SU-DHL-6 (cell line): Measurements from ENCODE around the gene EML1.

Experiments
- CTCF ChIP-seq: fragments of 200-600 bp; sonication (generic); IDR thresholded peaks from one replicate; pipeline ENCODE4 v1.5.1; 2017; ENCODE audit warnings: antibody characterized with exemption, mild to moderate bottlenecking, low read length, moderate library complexity; ENCODE audit not compliant: insufficient read depth, poor library complexity, severe bottlenecking
- EZH2phosphoT487 ChIP-seq: fragments of 200-600 bp; sonication (generic), shearing (Covaris generic); conservative IDR thresholded peaks from 2 replicates; pipeline ENCODE4 v1.6.1; 2018; ENCODE audit warnings: mild to moderate bottlenecking, antibody characterized with exemption, low read length, moderate library complexity, mixed read lengths

DNA sequence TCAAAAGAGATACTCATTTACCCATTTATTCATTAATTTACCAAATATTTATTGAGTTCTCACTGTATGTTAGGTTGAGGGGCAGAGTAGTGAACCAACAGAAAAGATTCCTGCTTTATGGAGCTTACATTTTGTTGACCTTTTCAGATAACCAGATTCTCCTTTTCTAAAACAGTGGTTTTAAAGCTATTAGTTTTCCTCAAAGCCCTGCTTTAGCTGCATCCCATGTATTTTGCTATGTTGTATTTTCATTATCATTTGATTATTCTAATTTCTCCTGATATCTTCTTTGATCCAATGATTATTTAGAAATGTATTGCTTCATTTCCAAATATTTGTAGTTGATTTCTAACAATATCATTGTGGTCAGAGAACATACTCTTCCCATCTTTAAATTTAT is 53.6 kb downstream of the EML1 start:
- no peak for TF ChIP-seq CTCF
- TF ChIP-seq EZH2phosphoT487 = no peak
